Thoracic aorta (tissue), 2 donors: Measurements from ENCODE around the gene CERK. TPM values are rescaled to one million over a fixed set of nuclear protein-coding genes. Genes with fewer than 3 reads are reported as not detected.

Experiments
- ATAC-seq: fragments of 150-250 bp; one replicate; pipeline ENCODE4 v1.8.0; 2017; ENCODE audit warnings: low read depth; ENCODE audit not compliant: insufficient number of reproducible peaks, low FRiP score
- DNase-seq: peaks from one replicate; pipeline ENCODE4 v3.0.0-alpha.2; 2020; ENCODE audit warnings: low spot score
- H3K27ac ChIP-seq, 2 donors: fragments of 200-600 bp; sonication (generic); 1 replicate in 1 of 2; 2 replicates in 1 of 2; pipeline ENCODE4 v1.5.1; 2016; ENCODE audit warnings: mild to moderate bottlenecking in 2 of 2, moderate library complexity in 2 of 2
- H3K27me3 ChIP-seq: fragments of 200-600 bp; sonication (generic); replicated peaks from 2 replicates; pipeline ENCODE4 v1.6.0; 2016; ENCODE audit warnings: mild to moderate bottlenecking; ENCODE audit not compliant: insufficient read depth
- H3K36me3 ChIP-seq: fragments of 200-600 bp; sonication (generic); one replicate; pipeline ENCODE4 v1.5.1; 2016
- H3K4me1 ChIP-seq, 2 donors: fragments of 200-600 bp; sonication (generic); 1 replicate in 1 of 2; 2 replicates in 1 of 2; pipeline versions ENCODE4 v1.5.1 to v1.6.0; 2016; ENCODE audit warnings: low read depth in 2 of 2, mild to moderate bottlenecking in 1 of 2; ENCODE audit not compliant: control insufficient read depth in 1 of 2
- H3K4me3 ChIP-seq: fragments of 200-600 bp; sonication (generic); 2 replicates; pipeline ENCODE4 v1.5.1; 2016; ENCODE audit warnings: mild to moderate bottlenecking
- H3K9me3 ChIP-seq: fragments of 200-600 bp; sonication (generic); 2 replicates; pipeline ENCODE4 v1.5.1; 2016
- total RNA-seq, 2 donors: library from RNA; depleted of rRNA; stranded (reverse); fragments of >200 nt; gene quantifications; one replicate each; pipeline versions ENCODE4 v1.1.0 to v1.2.3, GENCODE V29; 2016
- TF ChIP-seq, protein P1 (sequence below): fragments of 200-600 bp; sonication (generic); IDR thresholded peaks from one replicate; pipeline ENCODE4 v1.5.1; 2019; ENCODE audit warnings: antibody characterized with exemption

CERK gene
- total RNA-seq, 2 donors from 2014 or later, result 65.5 to 72.8 TPM

DNA sequence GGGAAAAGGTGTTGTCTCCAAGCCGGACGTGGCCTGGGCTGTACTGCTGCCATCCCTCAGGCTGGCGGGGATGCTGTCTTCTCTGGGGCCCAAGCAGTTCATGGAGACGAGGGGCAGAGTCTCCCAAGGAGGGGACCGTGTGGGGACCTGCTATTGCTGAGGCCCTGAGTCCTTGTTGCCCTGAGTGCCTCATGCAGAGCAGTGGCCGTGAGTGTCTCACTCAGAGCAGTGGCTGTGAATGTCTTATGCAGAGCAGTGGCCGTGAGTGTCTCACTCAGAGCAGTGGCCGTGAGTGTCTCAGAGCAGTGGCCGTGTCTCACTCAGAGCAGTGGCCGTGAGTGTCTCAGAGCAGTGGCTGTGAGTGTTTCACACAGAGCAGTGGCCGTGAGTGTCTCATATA is 63.1 kb downstream of the CERK start:
- DNase-seq, result no peak
- Histone ChIP-seq H3K36me3 (peaks cover 4% of the 10 kb centered on the region), H3K9me3 (no peaks in the 10 kb centered on the region), H3K27me3 (no peaks in the 10 kb centered on the region), H3K27ac (no peak overlapping the region), H3K4me1 (peaks cover 9 to 11% of the 10 kb centered on the region in 2 donors), H3K4me3 (no peak overlapping the region)
- TF ChIP-seq, protein P1, sequence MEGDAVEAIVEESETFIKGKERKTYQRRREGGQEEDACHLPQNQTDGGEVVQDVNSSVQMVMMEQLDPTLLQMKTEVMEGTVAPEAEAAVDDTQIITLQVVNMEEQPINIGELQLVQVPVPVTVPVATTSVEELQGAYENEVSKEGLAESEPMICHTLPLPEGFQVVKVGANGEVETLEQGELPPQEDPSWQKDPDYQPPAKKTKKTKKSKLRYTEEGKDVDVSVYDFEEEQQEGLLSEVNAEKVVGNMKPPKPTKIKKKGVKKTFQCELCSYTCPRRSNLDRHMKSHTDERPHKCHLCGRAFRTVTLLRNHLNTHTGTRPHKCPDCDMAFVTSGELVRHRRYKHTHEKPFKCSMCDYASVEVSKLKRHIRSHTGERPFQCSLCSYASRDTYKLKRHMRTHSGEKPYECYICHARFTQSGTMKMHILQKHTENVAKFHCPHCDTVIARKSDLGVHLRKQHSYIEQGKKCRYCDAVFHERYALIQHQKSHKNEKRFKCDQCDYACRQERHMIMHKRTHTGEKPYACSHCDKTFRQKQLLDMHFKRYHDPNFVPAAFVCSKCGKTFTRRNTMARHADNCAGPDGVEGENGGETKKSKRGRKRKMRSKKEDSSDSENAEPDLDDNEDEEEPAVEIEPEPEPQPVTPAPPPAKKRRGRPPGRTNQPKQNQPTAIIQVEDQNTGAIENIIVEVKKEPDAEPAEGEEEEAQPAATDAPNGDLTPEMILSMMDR, result no peak
- ATAC-seq, result no peak

DNA sequence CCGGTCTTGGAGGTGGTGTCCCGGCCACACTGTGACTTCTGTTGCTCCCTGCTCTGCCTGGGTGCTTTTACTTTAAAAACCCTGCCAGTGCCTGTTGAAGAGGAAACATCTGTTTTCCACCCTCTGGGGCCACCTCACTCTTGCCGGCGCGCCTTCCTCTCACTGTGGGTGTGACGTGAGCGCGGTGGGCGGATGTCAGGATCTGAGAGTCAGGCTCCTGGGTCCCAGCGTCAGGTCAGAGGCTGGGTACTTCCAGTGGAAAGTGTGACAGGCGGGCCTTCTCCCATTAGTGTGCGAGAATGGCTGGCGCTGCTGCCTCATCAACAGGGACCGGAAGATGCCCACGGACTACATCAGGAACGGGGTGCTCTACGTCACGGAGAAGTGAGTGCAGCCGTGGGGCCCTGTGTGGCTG is 63.7 kb downstream of the CERK start:
- TF ChIP-seq, protein P1, result no peak
- no peak for DNase-seq
- no peak for ATAC-seq
- Histone ChIP-seq H3K36me3 (peaks cover 4% of the 10 kb centered on the region), H3K27ac (no peak overlapping the region), H3K4me1 (peaks cover 5 to 6% of the 10 kb centered on the region in 2 donors), H3K4me3 (no peak overlapping the region), H3K9me3 (no peaks in the 10 kb centered on the region), H3K27me3 (no peaks in the 10 kb centered on the region)

- ATAC-seq, result no peak
- Histone ChIP-seq H3K27me3 (no peaks in the 10 kb centered on the region), H3K4me3 (no peak overlapping the region), H3K9me3 (no peaks in the 10 kb centered on the region), H3K27ac (no peak overlapping the region), H3K36me3 (peaks cover 6% of the 10 kb centered on the region), H3K4me1 (peaks cover 0 to under 1% of the 10 kb centered on the region in 2 donors)
- DNase-seq, result no peak
- TF ChIP-seq, protein P1, result no peak
These were observed 64.3 kb downstream of the CERK start for GRCh38 chr22:46673662-46674236.

DNA sequence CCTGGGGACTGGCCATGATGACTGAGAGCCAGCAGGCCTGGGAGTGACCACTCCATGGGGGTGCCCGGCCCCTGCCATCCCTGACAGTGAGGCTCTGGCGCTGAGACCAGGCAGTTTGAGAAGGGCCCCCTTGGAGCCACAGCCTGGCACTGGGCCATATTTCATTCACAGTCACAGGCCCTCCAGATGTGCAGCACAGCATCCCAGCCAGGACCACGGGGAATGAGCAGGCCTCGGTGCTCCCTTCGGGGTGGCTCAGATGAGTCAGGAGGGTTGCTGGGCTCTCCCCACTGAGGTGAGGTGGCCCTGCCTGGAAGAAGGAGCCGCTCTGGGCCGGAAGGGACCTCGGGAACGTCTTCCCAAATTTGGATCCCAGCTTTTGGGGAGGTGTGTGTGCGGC is 64.8 kb downstream of the CERK start:
- Histone ChIP-seq H3K9me3 (no peaks in the 10 kb centered on the region), H3K4me3 (no peak overlapping the region), H3K36me3 (peaks cover 11% of the 10 kb centered on the region), H3K27me3 (no peaks in the 10 kb centered on the region), H3K4me1 (no peaks in the 10 kb centered on the region), H3K27ac (no peak overlapping the region)
- ATAC-seq (no peak), DNase-seq (no peak)
- TF ChIP-seq, protein P1, result no peak

DNA sequence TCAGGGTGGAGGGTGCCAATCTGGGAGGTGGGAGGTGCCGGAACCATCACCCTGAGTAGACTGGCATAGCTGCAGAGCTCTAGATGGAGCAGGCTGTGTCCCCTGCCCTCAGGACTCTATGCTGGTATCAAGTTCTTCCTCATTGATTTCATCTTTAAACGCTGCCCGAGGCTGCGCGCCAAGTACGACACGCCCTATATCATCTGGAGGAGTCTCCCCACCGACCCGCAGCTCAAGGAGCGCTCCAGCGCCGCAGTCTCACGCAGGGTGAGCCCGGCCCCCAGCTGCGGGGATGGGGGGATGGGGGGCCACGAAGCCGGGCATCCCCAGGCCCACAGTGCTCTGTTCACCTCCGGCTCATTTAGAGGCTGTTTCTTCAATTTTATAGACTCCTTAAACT is 65.3 kb downstream of the CERK start:
- DNase-seq (no peak), ATAC-seq (no peak)
- TF ChIP-seq, protein P1, result no peak
- H3K4me3 ChIP-seq, result no peak overlapping the region
- H3K4me1 ChIP-seq, result no peaks in the 10 kb centered on the region
- peaks cover 8% of the 10 kb centered on the region for H3K36me3 ChIP-seq
- H3K9me3 ChIP-seq, result no peaks in the 10 kb centered on the region
- no peak overlapping the region for H3K27ac ChIP-seq
- no peaks in the 10 kb centered on the region for H3K27me3 ChIP-seq
